ENCODE measurements around the gene TRAF5. TPM values are rescaled to one million over a fixed set of nuclear protein-coding genes. Genes with fewer than 3 reads are reported as not detected.

TRAF5 gene
- total RNA-seq, 1 donor from 2014 or later: 47.6 TPM

GRCh38 chr1:211324992-211325775, 1.4 kb upstream of the TRAF5 start:
- Mint-ChIP-seq H3K27ac (peak overlapping the region; percentile 15), H3K9me3 (no peaks in the 10 kb centered on the region), H3K4me3 (peak overlapping the region; percentile 75), H3K4me1 (peaks cover 29% of the 10 kb centered on the region), H3K36me3 (no peaks in the 10 kb centered on the region), H3K27me3 (ENCODE audit: low read depth) (no peaks in the 10 kb centered on the region)
- DNase-seq (ENCODE audit: low spot score in 2 of 2, unreplicated experiment in 2 of 2): no peak
- TF ChIP-seq CTCF (IDR thresholded peaks at IDR 0.05; ENCODE audit: unreplicated experiment): no peak

- no peak for TF ChIP-seq CTCF (IDR thresholded peaks at IDR 0.05; ENCODE audit: unreplicated experiment)
- Mint-ChIP-seq H3K9me3 (no peaks in the 10 kb centered on the region), H3K4me3 (peak overlapping the region; percentile 75), H3K27ac (peak overlapping the region; percentile 76), H3K36me3 (no peaks in the 10 kb centered on the region), H3K27me3 (ENCODE audit: low read depth) (no peaks in the 10 kb centered on the region), H3K4me1 (peaks cover 39% of the 10 kb centered on the region)
- DNase-seq (ENCODE audit: low spot score in 2 of 2, unreplicated experiment in 2 of 2): no peak
Measured at GRCh38 chr1:211326140-211326527, 499 bp upstream of the TRAF5 start.

- H3K4me3 Mint-ChIP-seq: peak overlapping the region; percentile 88
- H3K9me3 Mint-ChIP-seq: no peaks in the 10 kb centered on the region
- peaks cover 49% of the 10 kb centered on the region for H3K4me1 Mint-ChIP-seq
- H3K27ac Mint-ChIP-seq: peak overlapping the region; percentile 93
- H3K27me3 Mint-ChIP-seq (ENCODE audit: low read depth): no peaks in the 10 kb centered on the region
- TF ChIP-seq CTCF (IDR thresholded peaks at IDR 0.05; ENCODE audit: unreplicated experiment): no peak
- H3K36me3 Mint-ChIP-seq: no peaks in the 10 kb centered on the region
- peak in 1 of 2 experiments; percentile 58 for DNase-seq (ENCODE audit: low spot score in 2 of 2, unreplicated experiment in 2 of 2)
Measured at GRCh38 chr1:211327346-211327921, 801 bp downstream of the TRAF5 start.

GRCh38 chr1:211328084-211328694, 1.6 kb downstream of the TRAF5 start:
- H3K4me3 Mint-ChIP-seq: peak overlapping the region; percentile 88
- peak overlapping the region; percentile 93 for H3K27ac Mint-ChIP-seq
- H3K27me3 Mint-ChIP-seq (ENCODE audit: low read depth): no peaks in the 10 kb centered on the region
- H3K4me1 Mint-ChIP-seq: peaks cover 55% of the 10 kb centered on the region
- no peaks in the 10 kb centered on the region for H3K36me3 Mint-ChIP-seq
- no peak for DNase-seq (ENCODE audit: low spot score in 2 of 2, unreplicated experiment in 2 of 2)
- H3K9me3 Mint-ChIP-seq: no peaks in the 10 kb centered on the region
- TF ChIP-seq CTCF (IDR thresholded peaks at IDR 0.05; ENCODE audit: unreplicated experiment): no peak

GRCh38 chr1:211328866-211329475, 2.3 kb downstream of the TRAF5 start:
- Mint-ChIP-seq H3K4me3 (no peak overlapping the region), H3K27me3 (ENCODE audit: low read depth) (no peaks in the 10 kb centered on the region), H3K36me3 (no peaks in the 10 kb centered on the region), H3K4me1 (peaks cover 55% of the 10 kb centered on the region), H3K9me3 (no peaks in the 10 kb centered on the region), H3K27ac (peak overlapping the region; percentile 45)
- no peak for TF ChIP-seq CTCF (IDR thresholded peaks at IDR 0.05; ENCODE audit: unreplicated experiment)
- no peak for DNase-seq (ENCODE audit: low spot score in 2 of 2, unreplicated experiment in 2 of 2)
